Mesothelial cell of epicardium (in vitro differentiated cells): ENCODE measurements around the gene PLD3. TPM values are rescaled to one million over a fixed set of nuclear protein-coding genes. Genes with fewer than 3 reads are reported as not detected.

Source experiments
- DNase-seq, 2 experiments: peaks; one replicate each; pipeline ENCODE4 v3.0.0; 2021; ENCODE audit warnings: low spot score in 2 of 2; ENCODE audit not compliant: unreplicated experiment in 2 of 2
- H3K27ac Mint-ChIP-seq: 2 replicates; pipeline ENCODE4 v1.8.0; 2021; ENCODE audit warnings: mixed read lengths
- H3K27me3 Mint-ChIP-seq: 2 replicates; pipeline ENCODE4 v1.8.0; 2021; ENCODE audit warnings: low read depth, mixed read lengths
- H3K36me3 Mint-ChIP-seq: 2 replicates; pipeline ENCODE4 v1.8.0; 2021; ENCODE audit warnings: mixed read lengths
- H3K4me1 Mint-ChIP-seq: 2 replicates; pipeline ENCODE4 v1.8.0; 2021; ENCODE audit warnings: mixed read lengths
- H3K4me3 Mint-ChIP-seq: 2 replicates; pipeline ENCODE4 v1.8.0; 2021; ENCODE audit warnings: mild to moderate bottlenecking, moderate library complexity, mixed read lengths
- H3K9me3 Mint-ChIP-seq: 2 replicates; pipeline ENCODE4 v1.8.0; 2021; ENCODE audit warnings: mixed read lengths
- total RNA-seq: library from RNA; stranded (reverse); gene quantifications from 3 replicates; pipeline ENCODE4 v1.2.1, GENCODE V29; 2021
- TF ChIP-seq, protein P1 (sequence below): fragments of 200-600 bp; sonication (generic); IDR thresholded peaks from one replicate; pipeline ENCODE4 v1.5.0; 2021; ENCODE audit warnings: antibody characterized with exemption; ENCODE audit not compliant: unreplicated experiment

PLD3 gene
- total RNA-seq, 1 donor from 2014 or later = 369 TPM

DNA sequence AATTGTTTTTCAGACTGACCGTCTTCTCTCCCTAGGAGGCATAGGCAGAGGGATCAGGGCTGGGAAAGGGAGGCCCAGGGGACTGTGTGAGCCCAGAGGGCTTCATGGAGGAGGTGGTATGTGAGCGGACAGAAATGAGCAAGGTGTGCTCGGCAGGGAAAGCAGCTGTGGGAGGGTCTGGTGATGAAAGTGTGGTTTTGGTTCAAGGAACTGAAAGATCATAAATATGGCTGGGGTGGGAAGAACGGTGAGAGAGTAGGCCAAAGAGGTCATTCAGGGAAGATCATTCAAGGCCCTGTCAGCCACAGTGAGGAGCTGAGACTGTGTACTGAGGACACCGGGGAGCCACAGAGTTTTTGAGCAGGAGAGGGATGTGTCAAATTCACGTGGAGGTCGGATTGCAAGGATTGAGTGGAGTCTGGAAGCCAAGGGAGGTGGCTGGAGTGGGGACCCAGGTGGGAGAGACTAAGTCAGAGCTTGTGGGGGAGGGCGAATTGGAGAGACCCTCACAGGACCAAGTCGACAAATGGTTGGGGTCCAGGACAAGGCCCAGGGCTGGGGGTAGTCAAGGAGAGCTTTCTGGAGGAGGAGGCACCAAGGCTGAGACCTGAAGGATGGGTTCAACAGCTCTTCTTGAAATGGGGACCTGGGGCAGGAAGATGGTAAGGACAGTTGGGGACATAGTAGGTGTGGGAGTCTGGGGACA lies 7.6 kb downstream of the PLD3 start:
- H3K27ac Mint-ChIP-seq = no peak overlapping the region
- no peaks in the 10 kb centered on the region for H3K36me3 Mint-ChIP-seq
- H3K9me3 Mint-ChIP-seq = no peaks in the 10 kb centered on the region
- H3K4me3 Mint-ChIP-seq = no peak overlapping the region
- H3K27me3 Mint-ChIP-seq = no peaks in the 10 kb centered on the region
- H3K4me1 Mint-ChIP-seq = no peaks in the 10 kb centered on the region
- no peak for DNase-seq
- TF ChIP-seq, protein P1, sequence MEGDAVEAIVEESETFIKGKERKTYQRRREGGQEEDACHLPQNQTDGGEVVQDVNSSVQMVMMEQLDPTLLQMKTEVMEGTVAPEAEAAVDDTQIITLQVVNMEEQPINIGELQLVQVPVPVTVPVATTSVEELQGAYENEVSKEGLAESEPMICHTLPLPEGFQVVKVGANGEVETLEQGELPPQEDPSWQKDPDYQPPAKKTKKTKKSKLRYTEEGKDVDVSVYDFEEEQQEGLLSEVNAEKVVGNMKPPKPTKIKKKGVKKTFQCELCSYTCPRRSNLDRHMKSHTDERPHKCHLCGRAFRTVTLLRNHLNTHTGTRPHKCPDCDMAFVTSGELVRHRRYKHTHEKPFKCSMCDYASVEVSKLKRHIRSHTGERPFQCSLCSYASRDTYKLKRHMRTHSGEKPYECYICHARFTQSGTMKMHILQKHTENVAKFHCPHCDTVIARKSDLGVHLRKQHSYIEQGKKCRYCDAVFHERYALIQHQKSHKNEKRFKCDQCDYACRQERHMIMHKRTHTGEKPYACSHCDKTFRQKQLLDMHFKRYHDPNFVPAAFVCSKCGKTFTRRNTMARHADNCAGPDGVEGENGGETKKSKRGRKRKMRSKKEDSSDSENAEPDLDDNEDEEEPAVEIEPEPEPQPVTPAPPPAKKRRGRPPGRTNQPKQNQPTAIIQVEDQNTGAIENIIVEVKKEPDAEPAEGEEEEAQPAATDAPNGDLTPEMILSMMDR = no peak

DNA sequence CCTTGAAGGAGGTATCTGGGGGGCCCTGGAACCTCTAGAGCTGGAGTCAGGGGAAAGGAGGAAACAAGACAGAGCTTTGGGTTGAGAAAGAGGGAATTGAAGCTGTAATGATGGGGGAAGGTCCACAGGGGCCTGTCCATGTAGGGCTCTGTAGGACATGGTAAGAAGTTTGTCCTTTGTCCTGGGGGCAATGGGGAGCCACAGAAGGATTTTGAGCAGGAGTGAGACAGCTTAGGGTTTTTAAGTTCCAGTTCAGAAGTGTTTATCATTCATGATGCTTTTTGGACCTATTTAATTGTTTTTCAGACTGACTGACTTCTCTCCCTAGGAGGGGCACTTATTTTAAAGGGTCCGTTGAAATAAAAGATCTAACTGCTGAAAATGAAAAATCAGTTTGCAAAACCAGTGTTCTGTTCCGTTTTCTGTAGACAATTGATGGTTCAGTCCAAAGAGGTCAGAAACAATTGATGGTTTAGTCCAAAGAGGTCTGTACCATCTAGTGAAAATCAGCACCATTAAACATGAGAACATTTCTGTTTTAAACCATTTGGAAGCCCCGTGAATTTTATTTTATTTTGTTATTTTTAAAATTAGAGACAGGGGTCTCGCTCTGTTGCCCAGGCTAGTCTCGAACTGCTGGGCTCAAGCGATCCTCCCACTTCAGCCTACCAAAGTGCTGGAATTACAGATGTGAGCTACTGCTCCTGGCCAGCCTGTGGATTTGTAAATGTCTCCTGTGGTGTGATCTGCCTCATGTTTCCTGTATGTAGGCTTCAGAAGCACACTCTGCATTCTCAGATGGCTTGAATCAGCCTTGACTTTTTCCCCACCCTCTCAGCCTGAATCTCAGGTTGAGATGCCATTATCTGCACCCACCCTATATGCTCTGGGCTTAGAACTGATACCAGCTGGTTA lies 8.4 kb downstream of the PLD3 start:
- Mint-ChIP-seq H3K36me3 (no peaks in the 10 kb centered on the region), H3K4me1 (no peaks in the 10 kb centered on the region), H3K4me3 (no peak overlapping the region), H3K9me3 (no peaks in the 10 kb centered on the region), H3K27ac (no peak overlapping the region), H3K27me3 (no peaks in the 10 kb centered on the region)
- no peak for DNase-seq
- TF ChIP-seq, protein P1 = no peak

DNA sequence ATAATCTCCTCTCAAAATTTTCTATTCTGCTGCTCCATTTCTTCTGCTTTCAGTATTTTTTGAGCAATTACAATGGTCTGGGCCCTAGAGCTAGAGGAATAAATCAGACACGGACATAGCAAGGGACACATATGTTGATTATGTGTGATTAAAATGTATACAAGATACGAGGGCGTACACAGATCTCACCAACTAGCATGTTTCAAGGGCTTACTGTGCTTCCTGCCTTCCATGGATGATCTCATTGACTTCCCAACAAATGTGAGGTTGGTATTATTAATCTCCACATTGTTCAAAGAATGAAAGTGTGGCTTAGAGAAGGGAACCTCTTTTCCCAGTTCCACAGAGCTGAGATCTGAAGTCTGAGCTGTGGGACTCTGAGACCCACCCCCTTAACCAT lies 9.1 kb downstream of the PLD3 start:
- no peaks in the 10 kb centered on the region for H3K9me3 Mint-ChIP-seq

DNA sequence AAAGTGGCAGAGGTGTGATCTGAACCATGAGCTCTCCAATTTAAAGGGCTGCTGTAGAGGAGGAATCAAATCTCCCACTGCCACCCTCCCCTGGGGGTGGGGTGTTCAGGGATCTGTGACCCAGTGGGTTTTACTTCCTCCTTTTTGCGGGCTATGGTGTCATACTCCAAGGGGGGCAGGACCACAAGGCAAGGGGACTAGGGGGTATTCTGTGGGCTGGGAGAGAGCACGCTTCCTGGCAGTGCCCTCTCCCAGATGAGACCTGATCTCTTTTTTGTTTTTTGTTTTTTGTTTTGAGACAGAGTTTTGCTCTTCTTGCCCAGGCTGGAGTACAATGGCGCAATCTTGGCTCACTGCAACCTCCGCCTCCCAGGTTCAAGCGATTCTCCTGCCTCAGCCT lies 10.3 kb downstream of the PLD3 start:
- TF ChIP-seq, protein P1 = no peak
- Mint-ChIP-seq H3K27ac (no peak overlapping the region), H3K27me3 (no peaks in the 10 kb centered on the region), H3K4me3 (no peak overlapping the region), H3K36me3 (no peaks in the 10 kb centered on the region), H3K9me3 (no peaks in the 10 kb centered on the region), H3K4me1 (peaks cover 2% of the 10 kb centered on the region)
- no peak for DNase-seq

More for the DNA sequence above, 9.1 kb downstream of the PLD3 start:
- TF ChIP-seq, protein P1 = no peak
- DNase-seq = no peak
- H3K36me3 Mint-ChIP-seq = no peaks in the 10 kb centered on the region
- no peak overlapping the region for H3K4me3 Mint-ChIP-seq
- no peak overlapping the region for H3K27ac Mint-ChIP-seq
- no peaks in the 10 kb centered on the region for H3K27me3 Mint-ChIP-seq
- no peaks in the 10 kb centered on the region for H3K4me1 Mint-ChIP-seq

DNA sequence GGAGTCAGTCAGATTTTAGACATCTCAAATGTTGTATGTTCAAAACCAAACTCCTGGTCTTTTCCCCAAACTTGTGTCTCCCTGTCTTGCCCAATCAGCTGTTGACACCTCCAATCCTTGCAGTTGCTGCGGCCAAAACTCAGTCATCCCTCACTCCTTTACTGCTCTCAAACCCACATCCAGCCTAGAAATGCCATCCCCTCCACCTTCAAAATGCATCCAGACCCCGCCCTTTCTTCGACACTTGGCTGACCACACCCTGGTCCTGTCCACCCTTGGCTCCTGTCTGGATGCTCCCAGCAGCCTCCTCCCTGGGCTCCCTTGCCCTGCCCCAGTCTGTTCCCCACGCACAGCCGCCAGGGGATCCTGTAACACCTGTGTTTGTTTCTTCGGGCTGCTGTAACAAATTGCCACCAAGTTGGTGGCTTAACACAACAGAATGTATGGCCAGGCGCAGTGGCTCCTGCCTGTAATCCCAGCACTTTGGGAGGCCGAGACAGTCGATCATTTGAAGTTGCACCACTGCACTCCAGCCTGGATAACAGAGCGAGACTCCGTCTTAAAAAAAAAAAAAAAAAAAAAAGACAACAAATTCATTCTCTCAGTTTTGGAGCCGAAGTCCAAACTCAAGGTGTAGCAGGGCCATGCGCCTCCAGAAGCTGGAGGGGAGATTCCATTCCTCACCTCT lies 11.7 kb downstream of the PLD3 start:
- no peak overlapping the region for H3K27ac Mint-ChIP-seq
- peaks cover 5% of the 10 kb centered on the region for H3K4me1 Mint-ChIP-seq
- H3K9me3 Mint-ChIP-seq = no peaks in the 10 kb centered on the region
- TF ChIP-seq, protein P1 = no peak
- H3K27me3 Mint-ChIP-seq = no peaks in the 10 kb centered on the region
- no peaks in the 10 kb centered on the region for H3K36me3 Mint-ChIP-seq
- no peak for DNase-seq
- H3K4me3 Mint-ChIP-seq = no peak overlapping the region
